SK-N-SH (cell line): Measurements from ENCODE around the gene BMP5. TPM values are rescaled to one million over a fixed set of nuclear protein-coding genes. Genes with fewer than 3 reads are reported as not detected.

Experiments
- CTCF ChIA-PET: fragments of 300-600, 350-600 bp; formaldehyde crosslinking; extraction: SDS; loops from one replicate; lab custom pipeline; 2021; lab: Yijun Ruan, JAX
- POLR2A ChIA-PET: fragments of 350-600 bp; sonication (Branson Sonifier 250); formaldehyde crosslinking; extraction: SDS; loops from one replicate; lab custom pipeline; 2020; ENCODE audit warnings: antibody characterized with exemption, inconsistent platforms; lab: Yijun Ruan, JAX
- DNase-seq: peaks from one replicate; pipeline ENCODE4 v3.0.0; 2012
- H2AFZ ChIP-seq: fragments of 200-600 bp; sonication (generic); 2 replicates; pipeline ENCODE4 v1.8.1; 2016; ENCODE audit warnings: antibody characterized with exemption, mild to moderate bottlenecking, low read depth
- H3F3A ChIP-seq: fragments of 200-600 bp; sonication (generic); replicated peaks from 2 replicates; pipeline ENCODE3; 2016; ENCODE audit warnings: antibody characterized with exemption, mild to moderate bottlenecking; ENCODE audit not compliant: insufficient read depth
- H3K27ac ChIP-seq, 2 experiments: fragments of 200-500 bp in 1 of 2; fragments of 200-600 bp in 1 of 2; sonication (Bioruptor generic) in 1 of 2; sonication (generic), shearing (Covaris generic) in 1 of 2; 2 replicates each; pipeline versions ENCODE4 v1.5.1 to v1.6.1; 2014 to 2016; ENCODE audit warnings: low read depth in 2 of 2, inconsistent platforms in 1 of 2, low read length in 1 of 2, mild to moderate bottlenecking in 1 of 2, mixed read lengths in 1 of 2
- H3K27me3 ChIP-seq: fragments of 200-600 bp; sonication (generic), shearing (Covaris generic); 2 replicates; pipeline ENCODE4 v1.6.1; 2016; ENCODE audit warnings: mixed run types; ENCODE audit not compliant: insufficient read depth
- H3K36me3 ChIP-seq, 2 experiments: fragments of 200-500 bp in 1 of 2; fragments of 200-600 bp in 1 of 2; sonication (Bioruptor generic) in 1 of 2; sonication (generic) in 1 of 2; replicated peaks in 1 of 2; 2 replicates each; pipeline versions ENCODE3 to v1.5.1; 2014 to 2016; ENCODE audit warnings: low read length in 1 of 2, mild to moderate bottlenecking in 1 of 2; ENCODE audit not compliant: insufficient read depth in 2 of 2, control insufficient read depth in 1 of 2
- H3K4me1 ChIP-seq, 2 experiments: fragments of 200-500 bp in 1 of 2; fragments of 200-600 bp in 1 of 2; sonication (Bioruptor generic) in 1 of 2; sonication (generic), shearing (Covaris generic) in 1 of 2; 2 replicates each; pipeline versions ENCODE4 v1.5.1 to v1.6.1; 2014 to 2016; ENCODE audit warnings: low read depth in 1 of 2, low read length in 1 of 2, mixed run types in 1 of 2; ENCODE audit not compliant: insufficient read depth in 2 of 2, control insufficient read depth in 1 of 2
- H3K4me2 ChIP-seq: fragments of 200-600 bp; sonication (generic), shearing (Covaris generic); 2 replicates; pipeline ENCODE4 v1.6.1; 2017; ENCODE audit warnings: mixed run types
- H3K4me3 ChIP-seq, 2 experiments: fragments of 200-500 bp in 1 of 2; fragments of 200-600 bp in 1 of 2; sonication (Bioruptor generic) in 1 of 2; sonication (generic), shearing (Covaris generic) in 1 of 2; 2 replicates each; pipeline versions ENCODE4 v1.5.1 to v1.8.1; 2014 to 2016; ENCODE audit warnings: low read depth in 2 of 2, inconsistent platforms in 1 of 2, low read length in 1 of 2, mild to moderate bottlenecking in 1 of 2, mixed read lengths in 1 of 2, moderate library complexity in 1 of 2
- H3K79me2 ChIP-seq: fragments of 200-600 bp; sonication (generic); 2 replicates; pipeline ENCODE4 v1.8.1; 2017; ENCODE audit warnings: mild to moderate bottlenecking; ENCODE audit not compliant: insufficient read depth
- H3K9ac ChIP-seq: fragments of 200-600 bp; sonication (generic); 2 replicates; pipeline ENCODE4 v1.6.1; 2017; ENCODE audit warnings: mixed run types
- H3K9me2 ChIP-seq: fragments of 200-600 bp; sonication (generic); 2 replicates; pipeline ENCODE4 v1.6.1; 2017; ENCODE audit warnings: mixed run types
- H3K9me3 ChIP-seq: fragments of 200-600 bp; sonication (generic); 2 replicates; pipeline ENCODE4 v1.6.1; 2017; ENCODE audit warnings: mixed run types, mild to moderate bottlenecking, moderate library complexity
- H4K20me1 ChIP-seq: fragments of 200-600 bp; sonication (generic); 2 replicates; pipeline ENCODE4 v1.6.1; 2017; ENCODE audit warnings: mild to moderate bottlenecking, mixed run types; ENCODE audit not compliant: insufficient read depth
- FOSL2 ChIP-seq: IDR thresholded peaks from 2 replicates; pipeline ENCODE4 v1.4.0; 2012; ENCODE audit warnings: low read depth, mild to moderate bottlenecking, moderate library complexity, borderline replicate concordance
- FOXJ3 ChIP-seq: sonication (generic); formaldehyde crosslinking; IDR thresholded peaks from 2 replicates; pipeline ENCODE4 v1.5.1; 2020; ENCODE audit warnings: mild to moderate bottlenecking, missing genetic modification reagents
- GABPA ChIP-seq: IDR thresholded peaks from 2 replicates; pipeline ENCODE4 v1.4.0; 2012; ENCODE audit warnings: low read depth, mild to moderate bottlenecking
- GATA2 ChIP-seq: sonication (generic); formaldehyde crosslinking; IDR thresholded peaks from 2 replicates; pipeline ENCODE4 v1.5.0; 2020; ENCODE audit warnings: mild to moderate bottlenecking, missing genetic modification reagents
- JUND ChIP-seq: IDR thresholded peaks from 2 replicates; pipeline ENCODE4 v1.4.0; 2012
- MEF2A ChIP-seq: IDR thresholded peaks from 2 replicates; pipeline ENCODE4 v1.4.0; 2012; ENCODE audit warnings: low read depth, borderline replicate concordance
- MXI1 ChIP-seq: IDR thresholded peaks from 2 replicates; pipeline ENCODE4 v1.6.1; 2012; ENCODE audit warnings: mild to moderate bottlenecking, low read depth, low read length, improper control_type of control experiment
- NRF1 ChIP-seq: IDR thresholded peaks from 2 replicates; pipeline ENCODE4 v1.6.1; 2012; ENCODE audit warnings: low read depth, mild to moderate bottlenecking, low read length
- POLR2AphosphoS5 ChIP-seq: IDR thresholded peaks from 2 replicates; pipeline ENCODE4 v1.6.1; 2012; ENCODE audit warnings: low read depth, low read length
- RFX5 ChIP-seq: IDR thresholded peaks from 2 replicates; pipeline ENCODE4 v1.6.1; 2012; ENCODE audit warnings: mild to moderate bottlenecking, improper control_type of control experiment, low read length
- RXRA ChIP-seq: IDR thresholded peaks from 2 replicates; pipeline ENCODE4 v1.4.0; 2012; ENCODE audit warnings: low read depth, mild to moderate bottlenecking, borderline replicate concordance
- SIN3A ChIP-seq: IDR thresholded peaks from 2 replicates; pipeline ENCODE4 v1.6.1; 2012; ENCODE audit warnings: low read depth, mild to moderate bottlenecking, low read length, moderate library complexity, borderline replicate concordance
- TEAD4 ChIP-seq: IDR thresholded peaks from 2 replicates; pipeline ENCODE4 v1.4.0; 2012; ENCODE audit warnings: mild to moderate bottlenecking, borderline replicate concordance; ENCODE audit not compliant: insufficient read depth
- polyA plus RNA-seq, 3 experiments: library from polyadenylated mRNA; depleted of rRNA; stranded (reverse); fragments of >200 nt; gene quantifications; 2 replicates each; pipeline ENCODE4 v1.2.3, GENCODE V29; 2012
- TF ChIP-seq, protein P1 (sequence below): fragments of 150-350 bp; IDR thresholded peaks from 2 replicates; pipeline ENCODE4 v1.6.1; 2016; ENCODE audit warnings: mild to moderate bottlenecking, low read depth, low read length
- TF ChIP-seq, protein P2 (sequence below): IDR thresholded peaks from 2 replicates; pipeline ENCODE4 v1.6.1; 2012; ENCODE audit warnings: mild to moderate bottlenecking, low read depth, low read length, moderate library complexity

The BMP5 gene
- polyA plus RNA-seq, 1 of the 3 experiments (the other 2 are of a cell fraction): 0.05 TPM

DNA sequence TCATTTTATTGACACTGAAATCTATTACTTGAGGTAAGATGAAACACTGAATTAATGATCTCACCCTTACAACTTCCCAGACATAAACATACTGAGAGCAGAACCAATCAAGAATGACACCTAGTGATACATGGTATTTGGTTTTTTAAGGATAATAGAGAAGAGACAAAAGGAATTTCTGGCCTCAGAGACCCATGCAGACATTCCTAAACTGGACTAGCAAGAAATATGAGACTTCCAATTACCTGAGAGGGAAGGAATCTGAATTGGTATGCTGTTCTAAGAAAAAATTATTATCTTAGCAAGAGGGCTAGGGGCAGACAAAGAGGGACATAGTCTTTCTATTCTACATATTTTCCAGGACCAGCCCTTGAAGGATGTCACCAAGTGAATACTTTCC, 141.1 kb downstream of the BMP5 start (continued):
- TF ChIP-seq, protein P1, sequence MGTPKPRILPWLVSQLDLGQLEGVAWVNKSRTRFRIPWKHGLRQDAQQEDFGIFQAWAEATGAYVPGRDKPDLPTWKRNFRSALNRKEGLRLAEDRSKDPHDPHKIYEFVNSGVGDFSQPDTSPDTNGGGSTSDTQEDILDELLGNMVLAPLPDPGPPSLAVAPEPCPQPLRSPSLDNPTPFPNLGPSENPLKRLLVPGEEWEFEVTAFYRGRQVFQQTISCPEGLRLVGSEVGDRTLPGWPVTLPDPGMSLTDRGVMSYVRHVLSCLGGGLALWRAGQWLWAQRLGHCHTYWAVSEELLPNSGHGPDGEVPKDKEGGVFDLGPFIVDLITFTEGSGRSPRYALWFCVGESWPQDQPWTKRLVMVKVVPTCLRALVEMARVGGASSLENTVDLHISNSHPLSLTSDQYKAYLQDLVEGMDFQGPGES: no peak
- no peak for TF ChIP-seq RFX5
- no peak for TF ChIP-seq FOXJ3 (CRISPR knock-in tag)
- no peak for TF ChIP-seq RXRA
- no peak for TF ChIP-seq GATA2 (CRISPR knock-in tag)
- TF ChIP-seq NRF1: no peak
- TF ChIP-seq TEAD4: no peak
- TF ChIP-seq JUND: no peak
- no peak for TF ChIP-seq POLR2AphosphoS5
- TF ChIP-seq FOSL2: no peak
- TF ChIP-seq GABPA: no peak
- TF ChIP-seq MEF2A: no peak
- TF ChIP-seq, all 33 proteins: peak for 0

DNA sequence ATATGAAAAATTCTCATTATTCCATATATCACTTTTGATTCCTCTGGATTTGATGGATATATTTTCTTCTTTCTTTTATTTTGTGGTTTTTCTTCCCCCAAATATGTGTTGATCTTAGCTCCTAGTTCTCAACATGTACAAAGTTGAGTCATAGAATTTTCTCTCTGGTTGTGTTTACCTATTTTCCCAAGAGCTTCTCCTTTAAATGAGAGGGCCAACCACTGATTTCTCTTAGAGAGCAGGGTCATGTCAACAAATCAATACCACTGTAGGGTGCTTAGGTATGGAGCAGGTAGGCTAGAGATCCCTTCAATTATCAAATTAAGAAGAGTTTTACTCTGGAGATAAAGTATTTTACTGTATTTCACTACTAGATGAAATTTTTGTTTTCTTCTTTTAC, 145.7 kb downstream of the BMP5 start:
- no peaks in the 10 kb centered on the region for H3K4me1 ChIP-seq
- H3K79me2 ChIP-seq: no peaks in the 10 kb centered on the region
- no peaks in the 10 kb centered on the region for H4K20me1 ChIP-seq
- H3K9ac ChIP-seq: no peak overlapping the region
- no peaks in the 10 kb centered on the region for H3K9me2 ChIP-seq
- no peak for DNase-seq
- no peak overlapping the region for H3K4me2 ChIP-seq
- H3K9me3 ChIP-seq: no peaks in the 10 kb centered on the region
- TF ChIP-seq, protein P2, sequence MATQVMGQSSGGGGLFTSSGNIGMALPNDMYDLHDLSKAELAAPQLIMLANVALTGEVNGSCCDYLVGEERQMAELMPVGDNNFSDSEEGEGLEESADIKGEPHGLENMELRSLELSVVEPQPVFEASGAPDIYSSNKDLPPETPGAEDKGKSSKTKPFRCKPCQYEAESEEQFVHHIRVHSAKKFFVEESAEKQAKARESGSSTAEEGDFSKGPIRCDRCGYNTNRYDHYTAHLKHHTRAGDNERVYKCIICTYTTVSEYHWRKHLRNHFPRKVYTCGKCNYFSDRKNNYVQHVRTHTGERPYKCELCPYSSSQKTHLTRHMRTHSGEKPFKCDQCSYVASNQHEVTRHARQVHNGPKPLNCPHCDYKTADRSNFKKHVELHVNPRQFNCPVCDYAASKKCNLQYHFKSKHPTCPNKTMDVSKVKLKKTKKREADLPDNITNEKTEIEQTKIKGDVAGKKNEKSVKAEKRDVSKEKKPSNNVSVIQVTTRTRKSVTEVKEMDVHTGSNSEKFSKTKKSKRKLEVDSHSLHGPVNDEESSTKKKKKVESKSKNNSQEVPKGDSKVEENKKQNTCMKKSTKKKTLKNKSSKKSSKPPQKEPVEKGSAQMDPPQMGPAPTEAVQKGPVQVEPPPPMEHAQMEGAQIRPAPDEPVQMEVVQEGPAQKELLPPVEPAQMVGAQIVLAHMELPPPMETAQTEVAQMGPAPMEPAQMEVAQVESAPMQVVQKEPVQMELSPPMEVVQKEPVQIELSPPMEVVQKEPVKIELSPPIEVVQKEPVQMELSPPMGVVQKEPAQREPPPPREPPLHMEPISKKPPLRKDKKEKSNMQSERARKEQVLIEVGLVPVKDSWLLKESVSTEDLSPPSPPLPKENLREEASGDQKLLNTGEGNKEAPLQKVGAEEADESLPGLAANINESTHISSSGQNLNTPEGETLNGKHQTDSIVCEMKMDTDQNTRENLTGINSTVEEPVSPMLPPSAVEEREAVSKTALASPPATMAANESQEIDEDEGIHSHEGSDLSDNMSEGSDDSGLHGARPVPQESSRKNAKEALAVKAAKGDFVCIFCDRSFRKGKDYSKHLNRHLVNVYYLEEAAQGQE: no peak
- TF ChIP-seq MXI1 (no peak), SIN3A (no peak), POLR2AphosphoS5 (no peak), FOSL2 (no peak)
- ChIA-PET POLR2A (no interaction called here), CTCF (interaction anchor here (1.5 to 1.7 kb wide), 2 partner anchors 13 to 15 kb away, joined by 4 to 5 read pairs; no protein-coding TSS in a partner anchor)
- H3F3A ChIP-seq: no peaks in the 10 kb centered on the region
- H3K27me3 ChIP-seq: no peaks in the 10 kb centered on the region
- no peak overlapping the region for H3K4me3 ChIP-seq
- no peaks in the 10 kb centered on the region for H3K36me3 ChIP-seq
- H2AFZ ChIP-seq: no peak overlapping the region
- H3K27ac ChIP-seq: no peak overlapping the region
